ENCODE measurements around the gene ELAVL3.
"Not testable (repeated sequence)": the region's sequence is repeated elsewhere in the genome, so short reads cannot be mapped to it uniquely, and the experiment has no call there.

ELAVL3 gene

DNA sequence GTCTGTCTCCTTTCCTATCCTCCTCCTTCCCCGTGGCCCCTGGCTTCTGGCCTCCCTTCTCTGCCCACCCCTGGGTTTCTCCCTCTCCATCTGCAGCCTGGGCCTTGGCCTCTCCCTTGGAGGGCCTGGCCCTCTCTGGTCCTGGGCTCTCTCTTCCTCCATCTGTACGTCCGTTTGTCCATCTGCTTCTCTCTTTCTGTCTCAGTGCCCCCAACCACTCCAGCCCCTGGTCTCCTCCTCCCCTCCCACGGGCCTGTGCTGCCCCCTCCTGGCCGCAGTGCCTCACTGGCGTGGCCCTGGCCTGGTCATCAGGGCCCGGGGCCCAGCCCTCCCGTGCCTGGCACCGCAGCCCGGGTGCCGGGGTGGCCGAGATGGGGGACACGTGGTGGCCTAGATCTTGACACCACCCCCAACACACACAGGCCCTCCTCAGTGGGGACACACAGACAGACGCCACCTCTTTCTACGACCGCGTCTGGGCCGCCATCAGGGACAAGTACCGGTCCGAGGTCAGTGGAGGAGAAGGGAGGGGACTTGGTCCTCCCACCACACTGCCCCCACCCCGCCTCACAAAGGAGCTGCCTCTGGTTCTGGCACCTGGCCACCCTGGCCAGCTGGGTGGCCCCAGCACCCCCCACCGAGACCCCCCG lies 34.1 kb downstream of the ELAVL3 start:
- no peaks in the 10 kb centered on the region for H3K9me3 ChIP-seq (replicated peaks; ENCODE audit: low read length)
- H3K4me3 ChIP-seq (ENCODE audit: low read length), result no peak overlapping the region
- H3K36me3 ChIP-seq (ENCODE audit: insufficient read depth, low read length), result peaks cover 39% of the 10 kb centered on the region
- no peak overlapping the region for H3K9ac ChIP-seq (ENCODE audit: low read depth, low read length)
- no peaks in the 10 kb centered on the region for H3K4me1 ChIP-seq (ENCODE audit: control insufficient read depth, insufficient read depth, low read length)
- no peak overlapping the region for H3K4me2 ChIP-seq (ENCODE audit: low read length)
- no peaks in the 10 kb centered on the region for H3K27me3 ChIP-seq (ENCODE audit: control insufficient read depth, insufficient read depth, low read length)

DNA sequence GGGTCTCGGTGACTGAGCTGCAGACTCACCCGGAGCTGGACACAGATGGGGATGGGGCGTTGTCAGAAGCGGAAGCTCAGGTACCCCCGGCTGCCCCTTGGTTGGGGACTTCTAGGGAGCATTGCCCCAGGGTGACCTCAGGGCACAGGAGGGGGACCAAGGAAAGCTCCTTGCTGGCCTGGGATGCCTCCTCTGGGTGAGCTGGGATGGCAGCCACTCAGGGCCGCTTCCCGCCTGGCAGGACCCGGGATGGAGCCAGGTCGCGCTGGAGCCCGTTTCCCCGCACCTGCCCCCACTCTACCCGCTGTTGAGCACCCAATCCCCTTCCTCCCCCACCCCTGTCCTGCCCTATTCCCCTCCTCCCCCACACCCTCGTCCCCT lies 34.6 kb downstream of the ELAVL3 start:
- Histone ChIP-seq H3K9ac (ENCODE audit: low read depth, low read length) (no peak overlapping the region), H3K4me1 (ENCODE audit: control insufficient read depth, insufficient read depth, low read length) (no peaks in the 10 kb centered on the region), H3K27me3 (ENCODE audit: control insufficient read depth, insufficient read depth, low read length) (no peaks in the 10 kb centered on the region), H3K4me2 (ENCODE audit: low read length) (no peak overlapping the region), H3K4me3 (ENCODE audit: low read length) (no peak overlapping the region), H3K9me3 (replicated peaks; ENCODE audit: low read length) (no peaks in the 10 kb centered on the region), H3K36me3 (ENCODE audit: insufficient read depth, low read length) (peaks cover 43% of the 10 kb centered on the region)

DNA sequence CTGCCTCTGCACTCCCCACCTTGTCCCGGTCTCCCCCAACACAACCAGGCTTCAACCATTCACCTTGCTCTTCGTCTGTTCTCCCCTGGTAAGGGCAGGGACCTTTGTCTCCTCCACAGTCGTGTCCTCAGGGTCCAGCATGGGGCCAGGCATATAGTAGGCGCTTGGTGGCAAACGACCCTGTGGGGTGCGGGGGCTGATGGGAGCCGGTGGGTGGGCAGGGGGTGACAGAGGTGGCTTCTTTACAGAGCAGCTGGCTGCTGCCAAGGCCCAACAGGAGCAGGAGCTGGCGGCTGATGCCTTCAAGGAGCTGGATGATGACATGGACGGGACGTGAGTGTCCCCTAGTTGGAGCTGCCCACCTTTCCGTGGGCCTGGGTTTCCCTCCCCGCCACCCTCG lies 35.7 kb downstream of the ELAVL3 start:
- Histone ChIP-seq H3K4me3 (ENCODE audit: low read length) (no peak overlapping the region), H3K4me2 (ENCODE audit: low read length) (no peak overlapping the region), H3K4me1 (ENCODE audit: control insufficient read depth, insufficient read depth, low read length) (no peaks in the 10 kb centered on the region), H3K9ac (ENCODE audit: low read depth, low read length) (no peak overlapping the region), H3K27me3 (ENCODE audit: control insufficient read depth, insufficient read depth, low read length) (no peaks in the 10 kb centered on the region), H3K9me3 (replicated peaks; ENCODE audit: low read length) (no peaks in the 10 kb centered on the region), H3K36me3 (ENCODE audit: insufficient read depth, low read length) (peaks cover 45% of the 10 kb centered on the region)

- H3K9me3 ChIP-seq (replicated peaks; ENCODE audit: low read length), result no peaks in the 10 kb centered on the region
- no peak overlapping the region for H3K9ac ChIP-seq (ENCODE audit: low read depth, low read length)
- no peak overlapping the region for H3K4me3 ChIP-seq (ENCODE audit: low read length)
- no peaks in the 10 kb centered on the region for H3K27me3 ChIP-seq (ENCODE audit: control insufficient read depth, insufficient read depth, low read length)
- no peaks in the 10 kb centered on the region for H3K4me1 ChIP-seq (ENCODE audit: control insufficient read depth, insufficient read depth, low read length)
- peaks cover 40% of the 10 kb centered on the region for H3K36me3 ChIP-seq (ENCODE audit: insufficient read depth, low read length)
- no peak overlapping the region for H3K4me2 ChIP-seq (ENCODE audit: low read length)
Observed at GRCh38 chr19:11444059-11444458, 36.8 kb downstream of the ELAVL3 start.

GRCh38 chr19:11437955-11438354 lies 42.9 kb downstream of the ELAVL3 start:
- H3K4me1 ChIP-seq (ENCODE audit: control insufficient read depth, insufficient read depth, low read length), result peaks cover 12% of the 10 kb centered on the region
- H3K9me3 ChIP-seq (replicated peaks; ENCODE audit: low read length), result no peaks in the 10 kb centered on the region
- H3K9ac ChIP-seq (ENCODE audit: low read depth, low read length), result no peak overlapping the region
- no peak overlapping the region for H3K4me3 ChIP-seq (ENCODE audit: low read length)
- no peak overlapping the region for H3K4me2 ChIP-seq (ENCODE audit: low read length)
- no peaks in the 10 kb centered on the region for H3K27me3 ChIP-seq (ENCODE audit: control insufficient read depth, insufficient read depth, low read length)
- H3K36me3 ChIP-seq (ENCODE audit: insufficient read depth, low read length), result peaks cover 34% of the 10 kb centered on the region

GRCh38 chr19:11435833-11436313 lies 45.0 kb downstream of the ELAVL3 start:
- Histone ChIP-seq H3K4me2 (ENCODE audit: low read length) (peak overlapping the region; percentile 92), H3K9me3 (replicated peaks; ENCODE audit: low read length) (no peaks in the 10 kb centered on the region), H3K4me1 (ENCODE audit: control insufficient read depth, insufficient read depth, low read length) (peaks cover 12% of the 10 kb centered on the region), H3K9ac (ENCODE audit: low read depth, low read length) (peak overlapping the region; percentile 83), H3K27me3 (ENCODE audit: control insufficient read depth, insufficient read depth, low read length) (no peaks in the 10 kb centered on the region), H3K36me3 (ENCODE audit: insufficient read depth, low read length) (peaks cover 18% of the 10 kb centered on the region), H3K4me3 (ENCODE audit: low read length) (peak overlapping the region; percentile 90)

GRCh38 chr19:11435057-11435832 lies 45.6 kb downstream of the ELAVL3 start, which contains the start of the genes ODAD3 and PRKCSH:
Gene ODAD3 (minus strand): TSS chr19:11435121. CDS start chr19:11435016, 105 bp downstream.
Gene PRKCSH (plus strand): TSS chr19:11435635. CDS start chr19:11436118, 483 bp downstream.
- H3K4me3 ChIP-seq (ENCODE audit: low read length), result peak within 1 kb of the TSS; percentile 90
- H3K9me3 ChIP-seq (replicated peaks; ENCODE audit: low read length), result no peaks in the 10 kb centered on the region
- H3K4me1 ChIP-seq (ENCODE audit: control insufficient read depth, insufficient read depth, low read length), result peaks cover 12% of the 10 kb centered on the region
- H3K9ac ChIP-seq (ENCODE audit: low read depth, low read length), result peak within 1 kb of the TSS; percentile 83
- peaks cover 16% of the 10 kb centered on the region for H3K36me3 ChIP-seq (ENCODE audit: insufficient read depth, low read length)
- H3K4me2 ChIP-seq (ENCODE audit: low read length), result peak within 1 kb of the TSS; percentile 94
- H3K27me3 ChIP-seq (ENCODE audit: control insufficient read depth, insufficient read depth, low read length), result no peaks in the 10 kb centered on the region

DNA sequence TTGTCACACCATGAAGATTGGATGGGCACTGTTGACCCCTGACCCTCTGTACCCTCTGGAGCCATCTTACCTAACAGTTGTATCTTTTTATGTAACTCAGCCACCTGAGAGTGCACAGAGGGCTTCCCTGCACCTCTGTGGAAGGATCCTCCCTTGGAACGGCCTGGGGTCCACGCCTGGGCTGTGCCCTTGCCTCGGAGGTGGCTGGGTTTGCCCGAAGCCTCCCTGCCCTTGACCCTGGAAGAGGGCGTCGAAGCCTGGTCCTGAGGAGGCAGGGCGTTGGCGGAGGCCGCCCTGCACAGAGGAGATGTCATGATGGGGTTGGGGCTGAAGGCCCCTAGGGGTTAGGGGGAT lies 46.2 kb downstream of the ELAVL3 start:
- Histone ChIP-seq H3K27me3 (ENCODE audit: control insufficient read depth, insufficient read depth, low read length) (no peaks in the 10 kb centered on the region), H3K9me3 (replicated peaks; ENCODE audit: low read length) (no peaks in the 10 kb centered on the region), H3K4me1 (ENCODE audit: control insufficient read depth, insufficient read depth, low read length) (peaks cover 12% of the 10 kb centered on the region), H3K4me3 (ENCODE audit: low read length) (peak overlapping the region; percentile 71), H3K4me2 (ENCODE audit: low read length) (peak overlapping the region; percentile 94), H3K9ac (ENCODE audit: low read depth, low read length) (peak overlapping the region; percentile 72), H3K36me3 (ENCODE audit: insufficient read depth, low read length) (peaks cover 16% of the 10 kb centered on the region)

GRCh38 chr19:11433526-11433925 lies 47.3 kb downstream of the ELAVL3 start:
- peaks cover 16% of the 10 kb centered on the region for H3K36me3 ChIP-seq (ENCODE audit: insufficient read depth, low read length)

DNA sequence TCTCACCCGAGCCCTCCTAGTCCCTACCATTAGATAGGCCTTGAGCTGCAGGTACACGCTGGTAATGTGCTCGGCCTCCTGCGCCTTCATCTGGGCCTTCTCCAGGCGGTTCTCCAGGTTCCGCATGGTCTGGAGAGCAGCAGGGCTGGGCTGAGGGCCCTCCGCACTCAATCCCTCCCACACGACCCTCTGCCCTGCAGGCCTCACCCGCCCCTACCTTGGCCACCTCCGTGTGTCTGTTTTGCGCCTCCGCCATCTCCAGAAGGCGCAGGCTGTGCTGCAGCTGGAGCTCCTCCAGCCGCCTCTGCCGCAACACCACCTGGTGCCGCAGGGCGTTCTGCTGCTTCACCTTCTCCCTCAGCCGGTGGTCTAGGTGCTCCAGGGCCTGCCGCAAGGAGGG lies 54.2 kb downstream of the ELAVL3 start:
- H3K27me3 ChIP-seq (ENCODE audit: control insufficient read depth, insufficient read depth, low read length), result peaks cover 21% of the 10 kb centered on the region
- H3K4me2 ChIP-seq (ENCODE audit: low read length), result no peak overlapping the region
- H3K4me3 ChIP-seq (ENCODE audit: low read length), result no peak overlapping the region
- H3K36me3 ChIP-seq (ENCODE audit: insufficient read depth, low read length), result no peaks in the 10 kb centered on the region
- no peaks in the 10 kb centered on the region for H3K9me3 ChIP-seq (replicated peaks; ENCODE audit: low read length)
- H3K4me1 ChIP-seq (ENCODE audit: control insufficient read depth, insufficient read depth, low read length), result no peaks in the 10 kb centered on the region
- no peak overlapping the region for H3K9ac ChIP-seq (ENCODE audit: low read depth, low read length)

More at GRCh38 chr19:11433526-11433925, 47.3 kb downstream of the ELAVL3 start:
- H3K4me2 ChIP-seq (ENCODE audit: low read length); H3K27me3 ChIP-seq (ENCODE audit: control insufficient read depth, insufficient read depth, low read length); H3K9me3 ChIP-seq (replicated peaks; ENCODE audit: low read length); H3K9ac ChIP-seq (ENCODE audit: low read depth, low read length); H3K4me3 ChIP-seq (ENCODE audit: low read length): not testable (repeated sequence)
- peaks cover 12% of the 10 kb centered on the region for H3K4me1 ChIP-seq (ENCODE audit: control insufficient read depth, insufficient read depth, low read length)

DNA sequence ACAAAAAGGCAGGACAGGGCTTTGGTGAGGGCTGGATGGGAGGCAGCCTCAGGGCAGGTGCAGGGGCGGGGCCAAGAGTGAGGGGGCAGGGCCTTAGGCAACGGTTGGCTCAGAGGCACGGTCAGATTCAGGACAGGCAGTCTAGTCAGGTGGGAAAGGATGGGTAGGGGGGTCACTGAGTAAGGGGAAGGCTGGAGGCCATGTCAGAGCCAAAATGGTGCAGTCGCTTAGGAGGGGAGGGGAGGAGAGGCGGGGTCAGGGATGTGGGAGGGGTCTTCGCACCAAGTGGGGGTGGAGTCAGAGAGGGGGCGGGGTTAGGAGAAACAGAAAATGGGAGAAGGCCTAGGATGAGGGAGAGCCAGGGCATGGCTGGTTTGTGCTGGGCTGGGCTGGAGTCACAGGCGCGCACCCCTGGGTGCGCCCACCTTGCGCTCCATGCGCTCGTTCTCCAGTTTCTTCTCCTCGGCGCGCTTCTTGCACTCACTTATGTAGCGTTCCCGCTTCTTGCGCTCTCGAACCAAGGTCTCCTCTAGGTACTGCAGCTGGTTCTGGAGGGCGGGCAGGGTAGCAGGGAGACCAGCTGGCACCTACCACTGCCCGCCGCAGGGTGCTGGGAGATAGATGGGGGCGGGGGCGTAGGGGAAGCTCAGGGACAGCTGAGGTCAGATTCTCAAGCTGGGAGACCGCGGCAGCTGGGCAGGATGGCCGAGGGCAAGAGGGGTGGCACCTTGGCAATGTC lies 55.0 kb downstream of the ELAVL3 start:
- no peak overlapping the region for H3K9ac ChIP-seq (ENCODE audit: low read depth, low read length)
- no peak overlapping the region for H3K4me3 ChIP-seq (ENCODE audit: low read length)
- no peak overlapping the region for H3K4me2 ChIP-seq (ENCODE audit: low read length)

More for the DNA sequence above, 55.0 kb downstream of the ELAVL3 start:
- H3K9me3 ChIP-seq (replicated peaks; ENCODE audit: low read length), result no peaks in the 10 kb centered on the region
- peaks cover 29% of the 10 kb centered on the region for H3K27me3 ChIP-seq (ENCODE audit: control insufficient read depth, insufficient read depth, low read length)
- no peaks in the 10 kb centered on the region for H3K36me3 ChIP-seq (ENCODE audit: insufficient read depth, low read length)
- peaks cover 4% of the 10 kb centered on the region for H3K4me1 ChIP-seq (ENCODE audit: control insufficient read depth, insufficient read depth, low read length)

Measured in skeletal muscle satellite cell (primary cell).